GM23338 (cell line): ENCODE results near the gene PRKG2. TPM values are rescaled to one million over a fixed set of nuclear protein-coding genes. Genes with fewer than 3 reads are reported as not detected.

Experiments used
- ATAC-seq: fragments of 200-7000 bp; cut with Tn5 transposase; 3 replicates; pipeline ENCODE4 v1.9.1; 2020
- DNase-seq: peaks from one replicate; pipeline ENCODE4 v3.0.0-alpha.2; 2015; ENCODE audit warnings: low spot score
- H2AFZ ChIP-seq: fragments of 200-600 bp; sonication (generic); 2 replicates; pipeline ENCODE4 v1.8.0; 2016; ENCODE audit warnings: antibody characterized with exemption, mild to moderate bottlenecking, moderate library complexity
- H3F3A ChIP-seq: fragments of 200-600 bp; sonication (generic); replicated peaks from 2 replicates; pipeline ENCODE4 v1.8.0; 2017; ENCODE audit warnings: antibody characterized with exemption, mixed run types, low read depth
- H3K27ac ChIP-seq: fragments of 200-600 bp; sonication (generic); 2 replicates; pipeline ENCODE4 v1.6.1; 2016; ENCODE audit warnings: low read depth
- H3K27me3 ChIP-seq: fragments of 200-600 bp; sonication (generic); 2 replicates; pipeline ENCODE4 v1.8.0; 2016; ENCODE audit warnings: mild to moderate bottlenecking, mixed run types, moderate library complexity; ENCODE audit not compliant: insufficient read depth
- H3K36me3 ChIP-seq: fragments of 200-600 bp; sonication (generic); 2 replicates; pipeline ENCODE4 v1.8.0; 2016; ENCODE audit warnings: mild to moderate bottlenecking; ENCODE audit not compliant: insufficient read depth
- H3K4me1 ChIP-seq: fragments of 200-600 bp; sonication (generic); 2 replicates; pipeline ENCODE4 v1.8.0; 2016; ENCODE audit warnings: mild to moderate bottlenecking, moderate library complexity; ENCODE audit not compliant: insufficient read depth
- H3K4me2 ChIP-seq: fragments of 200-600 bp; sonication (generic); 2 replicates; pipeline ENCODE4 v1.7.1; 2017; ENCODE audit warnings: mixed run types
- H3K4me3 ChIP-seq: fragments of 200-600 bp; sonication (generic); 2 replicates; pipeline ENCODE4 v1.6.1; 2016; ENCODE audit warnings: mixed run types
- H3K79me2 ChIP-seq: fragments of 200-600 bp; sonication (generic); replicated peaks from 2 replicates; pipeline ENCODE4 v1.8.0; 2017; ENCODE audit warnings: mild to moderate bottlenecking; ENCODE audit not compliant: insufficient read depth
- H3K9me2 ChIP-seq: fragments of 200-600 bp; sonication (generic); 2 replicates; pipeline ENCODE4 v1.8.0; 2017; ENCODE audit not compliant: insufficient read depth
- H4K20me1 ChIP-seq: fragments of 200-600 bp; sonication (generic); replicated peaks from 2 replicates; pipeline ENCODE4 v1.8.0; 2017; ENCODE audit warnings: mild to moderate bottlenecking; ENCODE audit not compliant: insufficient read depth
- H3K27ac Mint-ChIP-seq: 2 replicates; pipeline ENCODE4 v1.8.0; 2020; ENCODE audit warnings: inconsistent platforms, mild to moderate bottlenecking, moderate library complexity, mixed read lengths
- H3K27me3 Mint-ChIP-seq: 3 replicates; pipeline ENCODE4 v1.8.0; 2022; ENCODE audit warnings: low read depth, mild to moderate bottlenecking, moderate library complexity, mixed read lengths, inconsistent platforms; ENCODE audit not compliant: insufficient read depth, poor library complexity
- H3K36me3 Mint-ChIP-seq: 3 replicates; pipeline ENCODE4 v1.8.0; 2021; ENCODE audit warnings: low read depth, mild to moderate bottlenecking, inconsistent platforms, moderate library complexity, mixed read lengths
- H3K4me1 Mint-ChIP-seq: 3 replicates; pipeline ENCODE4 v1.8.0; 2020; ENCODE audit warnings: mild to moderate bottlenecking, inconsistent platforms, mixed read lengths
- H3K4me3 Mint-ChIP-seq: 3 replicates; pipeline ENCODE4 v1.8.0; 2021; ENCODE audit warnings: moderate library complexity, mild to moderate bottlenecking, inconsistent platforms, mixed read lengths
- H3K9me3 Mint-ChIP-seq: 3 replicates; pipeline ENCODE4 v1.8.0; 2020; ENCODE audit warnings: moderate library complexity, mild to moderate bottlenecking, inconsistent platforms, mixed read lengths
- CTCF ChIP-seq, 2 experiments: fragments of 200-600 bp in 1 of 2; sonication (generic) in 1 of 2; conservative IDR thresholded peaks; 2 replicates each; pipeline versions ENCODE4 v1.5.1 to v1.6.1; 2016 to 2017; ENCODE audit warnings: antibody characterized with exemption in 2 of 2, low read depth in 2 of 2, mild to moderate bottlenecking in 2 of 2, moderate library complexity in 1 of 2
- ETS1 ChIP-seq: IDR thresholded peaks from 2 replicates; pipeline ENCODE4 v1.6.1; 2016; ENCODE audit warnings: antibody characterized with exemption
- EZH2 ChIP-seq: fragments of 200-600 bp; sonication (generic); IDR thresholded peaks from one replicate; pipeline ENCODE4 v1.8.0; 2017; ENCODE audit warnings: antibody characterized with exemption, mild to moderate bottlenecking, low read depth; ENCODE audit not compliant: unreplicated experiment
- NANOG ChIP-seq: IDR thresholded peaks from 2 replicates; pipeline ENCODE4 v1.6.1; 2016; ENCODE audit warnings: antibody characterized with exemption, borderline replicate concordance
- POLR2AphosphoS5 ChIP-seq: IDR thresholded peaks from 2 replicates; pipeline ENCODE4 v1.6.1; 2016; ENCODE audit warnings: antibody characterized with exemption, low read depth
- STAT1 ChIP-seq: IDR thresholded peaks from one replicate; pipeline ENCODE4 v1.6.1; 2016; ENCODE audit warnings: antibody characterized with exemption; ENCODE audit not compliant: unreplicated experiment
- ZNF462 ChIP-seq: fragments of 250-450 bp; sonication (Bioruptor Pico); IDR thresholded peaks from 2 replicates; pipeline ENCODE4 v1.5.0; 2020; ENCODE audit warnings: mild to moderate bottlenecking, moderate library complexity
- long read RNA-seq: library from polyadenylated mRNA; unstranded; transcript quantifications from one replicate; pipeline ENCODE4 v2.0.0, GENCODE V29; 2020; ENCODE audit not compliant: unreplicated experiment
- polyA plus RNA-seq: library from polyadenylated mRNA; unstranded; fragments of >200 nt; fragmentation: Nextera tagmentation; extraction: Ambion mirVana; gene quantifications from 2 replicates; pipeline ENCODE4 v1.2.1, GENCODE V29; 2016
- total RNA-seq: library from RNA; depleted of rRNA; stranded (reverse); fragments of >200 nt; shearing (Covaris generic); gene quantifications from 2 replicates; pipeline ENCODE4 v1.2.3, GENCODE V29; 2014; rRNA removed

The PRKG2 gene
- total RNA-seq: 3.0 and 3.6 TPM in 2 replicates
- polyA plus RNA-seq: 0.92 and 1.9 TPM in 2 replicates
- long read RNA-seq: 0 reads

- H3K4me1 ChIP-seq: no peaks in the 10 kb centered on the region
- peak within 1 kb of the TSS; percentile 99 for H2AFZ ChIP-seq
- H3K9me2 ChIP-seq: 0 out of 2 replicates have a peak, but pooled peaks cover 4% of the 10 kb centered on the region
- no peaks in the 10 kb centered on the region for H3K36me3 ChIP-seq
- H3K79me2 ChIP-seq: no peaks in the 10 kb centered on the region
- Mint-ChIP-seq H3K36me3 (no peaks in the 10 kb centered on the region), H3K27me3 (peaks cover 16% of the 10 kb centered on the region), H3K4me3 (peak within 1 kb of the TSS; percentile 75), H3K9me3 (peaks cover 2% of the 10 kb centered on the region; the same call in 2 of the 3 replicates), H3K27ac (no peak within 1 kb of the TSS), H3K4me1 (peaks cover 11% of the 10 kb centered on the region; the same call in 2 of the 3 replicates)
- H3F3A ChIP-seq: no peaks in the 10 kb centered on the region
- H3K4me3 ChIP-seq: peak within 1 kb of the TSS; percentile 81
- ATAC-seq (peak; percentile 89), DNase-seq (peak; percentile 61)
- H4K20me1 ChIP-seq: no peaks in the 10 kb centered on the region
- peak; percentile 81 for TF ChIP-seq EZH2
- TF ChIP-seq POLR2AphosphoS5: 0 out of 2 replicates have a peak, but pooled peaks have one; percentile 29
- no peak for TF ChIP-seq CTCF (conservative IDR thresholded peaks at IDR 0.05; ENCODE audit: low read depth in 2 of 2)
- TF ChIP-seq NANOG: no peak
- TF ChIP-seq STAT1: no peak
- H3K27me3 ChIP-seq: peaks cover 56% of the 10 kb centered on the region
- peak within 1 kb of the TSS; percentile 90 for H3K4me2 ChIP-seq
- H3K27ac ChIP-seq: no peak within 1 kb of the TSS
Measured at GRCh38 chr4:81214881-81215868, at the start of gene PRKG2. Gene PRKG2 (minus strand): TSS chr4:81215222. CDS start chr4:81205047, 10,175 bp downstream.

- H3K27ac ChIP-seq: no peak overlapping the region
- H2AFZ ChIP-seq: peak overlapping the region; percentile 11; the same call in 1 of the 2 replicates
- TF ChIP-seq ZNF462 (CRISPR knock-in tag): no peak
- TF ChIP-seq ETS1: no peak
- no peak for TF ChIP-seq EZH2
Measured at GRCh38 chr4:81260443-81261101, 45.5 kb upstream of the PRKG2 start.

More at GRCh38 chr4:81260443-81261101, 45.5 kb upstream of the PRKG2 start:
- Mint-ChIP-seq H3K27me3 (peaks cover 3% of the 10 kb centered on the region), H3K9me3 (no peaks in the 10 kb centered on the region), H3K36me3 (no peaks in the 10 kb centered on the region), H3K4me3 (no peak overlapping the region), H3K4me1 (peaks cover 2% of the 10 kb centered on the region; the same call in 1 of the 3 replicates), H3K27ac (no peak overlapping the region)
- Histone ChIP-seq H3K4me1 (no peaks in the 10 kb centered on the region), H3F3A (no peaks in the 10 kb centered on the region), H3K79me2 (no peaks in the 10 kb centered on the region), H3K36me3 (no peaks in the 10 kb centered on the region), H3K27me3 (no peaks in the 10 kb centered on the region), H3K9me2 (no peaks in the 10 kb centered on the region), H3K4me3 (no peak overlapping the region), H4K20me1 (no peaks in the 10 kb centered on the region), H3K4me2 (no peak overlapping the region)
- ATAC-seq (peak; percentile 90), DNase-seq (peak; percentile 86)
